Measurements from ENCODE around the gene HINFP.

DNA sequence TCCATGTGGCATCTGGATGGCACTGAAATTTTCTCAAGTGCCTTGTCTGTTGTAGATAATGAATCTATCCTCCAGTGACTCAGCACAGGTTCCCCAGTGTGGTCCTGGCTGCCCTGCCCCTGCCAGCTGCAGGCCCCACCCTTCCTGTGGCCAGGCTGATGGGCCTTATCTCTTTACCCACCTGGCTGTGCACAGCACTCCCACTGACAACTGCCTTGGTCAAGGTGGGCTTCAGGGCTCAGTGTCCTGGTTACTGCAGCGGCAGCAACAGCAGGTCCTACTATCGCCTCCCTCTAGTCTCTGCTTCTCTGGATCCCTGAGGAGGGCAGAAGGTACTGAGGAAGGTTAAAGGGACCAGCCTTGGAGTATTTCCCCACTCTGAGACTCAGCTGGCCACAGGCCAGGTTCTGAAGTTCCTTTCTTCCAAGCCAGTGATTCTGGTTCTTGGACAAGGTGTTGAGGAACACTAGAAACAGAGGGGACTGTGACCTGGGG, 33.6 kb upstream of the HINFP start:
- no peak for TF ChIP-seq GATA2 (IDR thresholded peaks at IDR 0.05; ENCODE audit: low read depth, low read length)
- no peak for TF ChIP-seq GATA3 (IDR thresholded peaks at IDR 0.05; ENCODE audit: low read depth, low read length)
